ENCODE data around the gene PFKP. TPM values are rescaled to one million over a fixed set of nuclear protein-coding genes. Genes with fewer than 3 reads are reported as not detected.
A peak's percentile ranks its signal among the peaks of the same experiment; 100 is the strongest.

The PFKP gene
- polyA plus RNA-seq, 2 of the 4 experiments (the other 2 are of a cell fraction), result 164 to 279 TPM

GRCh38 chr10:3090914-3091787 lies 23.8 kb downstream of the PFKP start (continued):
- TF ChIP-seq BCL3 (IDR thresholded peaks at IDR 0.05) (0 out of 3 replicates have a peak, but pooled peaks have one; percentile 55), MYC (IDR thresholded peaks at IDR 0.05; ENCODE audit: borderline replicate concordance, low read length) (no peak), KDM5A (IDR thresholded peaks at IDR 0.05) (no peak), POLR2AphosphoS2 (conservative IDR thresholded peaks at IDR 0.05; ENCODE audit: low read length) (no peak), MAZ (IDR thresholded peaks at IDR 0.05; ENCODE audit: borderline replicate concordance, low read depth, low read length) (no peak), ZNF302 (CRISPR knock-in tag; IDR thresholded peaks at IDR 0.05) (no peak; the same call in 1 of the 2 replicates), HEYL (CRISPR knock-in tag; IDR thresholded peaks at IDR 0.05) (no peak), FOSL2 (IDR thresholded peaks at IDR 0.05) (peak; percentile 74), FOSL2 (CRISPR knock-in tag; IDR thresholded peaks at IDR 0.05) (peak; percentile 82), FOSB (CRISPR knock-in tag; IDR thresholded peaks at IDR 0.05) (no peak), HOXB13 (CRISPR knock-in tag; IDR thresholded peaks at IDR 0.05; ENCODE audit: low read depth) (peak; percentile 58), CHD4 (IDR thresholded peaks at IDR 0.05; ENCODE audit: borderline replicate concordance) (no peak), E2F6 (IDR thresholded peaks at IDR 0.05; ENCODE audit: borderline replicate concordance, low read depth) (peak; percentile 66; the same call in 1 of the 2 replicates), MAFK (IDR thresholded peaks at IDR 0.05; ENCODE audit: partially characterized antibody) (no peak), HDAC2 (IDR thresholded peaks at IDR 0.05) (no peak), CEBPB (IDR thresholded peaks at IDR 0.05) (peak; percentile 96 to 98), EHF (CRISPR knock-in tag; IDR thresholded peaks at IDR 0.05) (peak; percentile 50; the same call in 1 of the 2 replicates), ESRRA (IDR thresholded peaks at IDR 0.05; ENCODE audit: borderline replicate concordance, low read length) (no peak), RNF2 (IDR thresholded peaks at IDR 0.05; ENCODE audit: borderline replicate concordance, low read depth) (no peak), POLR2A (IDR thresholded peaks at IDR 0.05; ENCODE audit: low read length) (peak; percentile 25; the same call in 1 of the 2 replicates), HMGXB4 (CRISPR knock-in tag; IDR thresholded peaks at IDR 0.05; ENCODE audit: borderline replicate concordance) (no peak), SMC3 (IDR thresholded peaks at IDR 0.05) (0 out of 3 replicates have a peak, but pooled peaks have one; percentile 26)

GRCh38 chr10:3091921-3092320 lies 24.6 kb downstream of the PFKP start:
- H3K4me3 ChIP-seq, result peak overlapping the region; percentile 9; the same call in 2 of the 3 replicates
- peaks cover 86% of the 10 kb centered on the region for H3K4me1 ChIP-seq
- H3K4me2 ChIP-seq, result peak overlapping the region; percentile 79
- peak overlapping the region; percentile 92 to 99 for H3K27ac ChIP-seq
- FAIRE-seq, result no peak
- ChIA-PET CTCF (interaction anchor here (1.2 to 4.0 kb wide), 12 partner anchors 9 to 48 kb away, joined by 3 to 24 read pairs (median 5); partner anchors contain the start of gene PFKP), POLR2A (interaction anchor here (1.0 to 2.2 kb wide), 8 partner anchors 8 to 81 kb away, joined by 3 to 24 read pairs (median 8); partner anchors contain the start of genes PFKP and PITRM1)
- DNase-seq (ENCODE audit: low read depth in 1 of 2, low spot score in 1 of 2), result no peak
- no peak for TF ChIP-seq HMGXB4 (CRISPR knock-in tag; IDR thresholded peaks at IDR 0.05; ENCODE audit: borderline replicate concordance)
- no peak for ATAC-seq
- no peaks in the 10 kb centered on the region for H3K9me3 ChIP-seq
- WGBS (ENCODE audit: missing lambda C conversion rate), result 35% methylated on average over 4 of the region's 5 CpGs

All from A549 (cell line).